Panc1 (cell line): ENCODE measurements around the gene NOS1AP. TPM values are rescaled to one million over a fixed set of nuclear protein-coding genes. Genes with fewer than 3 reads are reported as not detected.

Experiments used
- ATAC-seq: fragments of 200-7000 bp; cut with Tn5 transposase; 2 replicates; pipeline ENCODE4 v1.9.1; 2020; ENCODE audit warnings: mild to moderate bottlenecking, moderate library complexity
- Bru-seq: library from RNA; stranded (reverse); fragments of 400-500 nt; gene quantifications from one replicate; lab custom pipeline; 2021; lab: Mats Ljungman, UMichigan
- BruChase-seq, 2 experiments: library from RNA; stranded (reverse); fragments of 400-500 nt; gene quantifications; one replicate each; lab custom pipeline; 2021; lab: Mats Ljungman, UMichigan
- BruUV-seq: library from RNA; stranded (reverse); fragments of 400-500 nt; replicated peaks from 2 replicates; lab custom pipeline; 2021; lab: Mats Ljungman, UMichigan
- CTCF ChIA-PET: fragments of 300-600 bp; sonication (Branson Sonifier 250); formaldehyde crosslinking; loops from one replicate; lab custom pipeline; 2022; ENCODE audit warnings: antibody characterized with exemption; lab: Charles Lee
- POLR2A ChIA-PET: fragments of 300-600 bp; sonication (Branson Sonifier 250); formaldehyde crosslinking; loops from one replicate; lab custom pipeline; 2022; ENCODE audit warnings: antibody characterized with exemption; lab: Charles Lee
- DNase-seq: peaks from one replicate; pipeline ENCODE4 v3.0.0-alpha.2; 2010; ENCODE audit warnings: low read depth, low spot score
- H3K27ac ChIP-seq: 2 replicates; pipeline ENCODE4 v1.5.1; 2011; ENCODE audit warnings: mild to moderate bottlenecking, low read length, inconsistent platforms
- H3K27me3 ChIP-seq: fragments of 200-500 bp; sonication (Bioruptor generic); 2 replicates; pipeline ENCODE4 v1.6.0; 2014; ENCODE audit warnings: low read length, inconsistent platforms; ENCODE audit not compliant: control insufficient read depth, insufficient read depth
- H3K36me3 ChIP-seq: fragments of 200-500 bp; sonication (Bioruptor generic); 2 replicates; pipeline ENCODE4 v1.5.1; 2014; ENCODE audit warnings: inconsistent platforms, mild to moderate bottlenecking, low read length, moderate library complexity; ENCODE audit not compliant: control insufficient read depth, insufficient read depth
- H3K4me1 ChIP-seq: 2 replicates; pipeline ENCODE4 v1.5.1; 2011; ENCODE audit warnings: inconsistent platforms, mild to moderate bottlenecking, low read length, moderate library complexity; ENCODE audit not compliant: control insufficient read depth, insufficient read depth
- H3K4me3 ChIP-seq, 2 experiments: 2 replicates each; pipeline ENCODE4 v1.5.1; 2011 to 2012; ENCODE audit warnings: low read depth in 2 of 2, low read length in 2 of 2, mild to moderate bottlenecking in 2 of 2, inconsistent platforms in 1 of 2, moderate library complexity in 1 of 2
- H3K9me3 ChIP-seq: fragments of 200-500 bp; sonication (Bioruptor generic); 2 replicates; pipeline ENCODE4 v1.5.1; 2014; ENCODE audit warnings: low read depth, mild to moderate bottlenecking, inconsistent platforms, low read length, moderate library complexity; ENCODE audit not compliant: control insufficient read depth, insufficient read depth
- POLR2AphosphoS5 ChIP-seq: IDR thresholded peaks from 2 replicates; pipeline ENCODE4 v1.6.1; 2012; ENCODE audit warnings: mild to moderate bottlenecking, low read depth, low read length, moderate library complexity
- SIN3A ChIP-seq: IDR thresholded peaks from 2 replicates; pipeline ENCODE4 v1.6.1; 2012; ENCODE audit warnings: low read depth, mild to moderate bottlenecking, low read length, moderate library complexity, borderline replicate concordance; ENCODE audit not compliant: insufficient read depth
- TCF7L2 ChIP-seq: IDR thresholded peaks from 2 replicates; pipeline ENCODE4 v1.6.1; 2011; ENCODE audit warnings: mild to moderate bottlenecking, low read depth, low read length, inconsistent platforms
- in situ Hi-C: cut with HindIII; loops from 2 replicates; pipeline ENCODE4 v1.10.0; 2016; ENCODE audit warnings: low sequenced_read_pairs, low pct_unique_long_range_greater_than_20kb
- intact Hi-C: fragments of 100-400 bp; cut with micrococcal nuclease; formaldehyde crosslinking; loops from one replicate; pipeline ENCODE4 v1.10.0; 2022; ENCODE audit not compliant: unreplicated experiment
- long read RNA-seq: library from polyadenylated mRNA; unstranded; transcript quantifications from one replicate; pipeline ENCODE4 v2.0.0, GENCODE V29; 2021; ENCODE audit not compliant: unreplicated experiment
- polyA plus RNA-seq: library from polyadenylated mRNA; unstranded; fragments of >200 nt; gene quantifications from one replicate; pipeline ENCODE4 v1.2.1, GENCODE V29; 2012; ENCODE audit warnings: missing spikeins; ENCODE audit not compliant: insufficient read length
- total RNA-seq: library from RNA; stranded (reverse); gene quantifications from one replicate; pipeline ENCODE4 v1.2.1, GENCODE V29; 2021; ENCODE audit not compliant: unreplicated experiment
- TF ChIP-seq, protein P1 (sequence below), 2 experiments: IDR thresholded peaks; 2 replicates each; pipeline ENCODE4 v1.6.1; 2011 to 2012; ENCODE audit warnings: low read depth in 2 of 2, control low read depth in 1 of 2, low read length in 1 of 2, mild to moderate bottlenecking in 1 of 2, moderate library complexity in 1 of 2; ENCODE audit not compliant: insufficient read depth in 1 of 2
- TF ChIP-seq, protein P2 (sequence below): fragments of 450-650 bp; IDR thresholded peaks from 2 replicates; pipeline ENCODE4 v1.5.1; 2017; ENCODE audit warnings: mild to moderate bottlenecking

Gene NOS1AP
- total RNA-seq: 27.9 TPM
- 20.0 TPM for polyA plus RNA-seq
- Bru-seq, nascent RNA: percentile 95 among the genes with signal in this experiment
- BruChase-seq, experiment 1, labeled RNA remaining after a 2-hour chase: percentile 76 among the genes with signal in this experiment
- BruChase-seq, experiment 2, labeled RNA remaining after a 6-hour chase: percentile 74 among the genes with signal in this experiment
- long read RNA-seq, full-length matches to known transcripts: 2 of 35 reads
- long read RNA-seq, partial matches to known transcripts: 19 of 35 reads
- long read RNA-seq, other reads (novel, unspliced or antisense): 14 of 35 reads

DNA sequence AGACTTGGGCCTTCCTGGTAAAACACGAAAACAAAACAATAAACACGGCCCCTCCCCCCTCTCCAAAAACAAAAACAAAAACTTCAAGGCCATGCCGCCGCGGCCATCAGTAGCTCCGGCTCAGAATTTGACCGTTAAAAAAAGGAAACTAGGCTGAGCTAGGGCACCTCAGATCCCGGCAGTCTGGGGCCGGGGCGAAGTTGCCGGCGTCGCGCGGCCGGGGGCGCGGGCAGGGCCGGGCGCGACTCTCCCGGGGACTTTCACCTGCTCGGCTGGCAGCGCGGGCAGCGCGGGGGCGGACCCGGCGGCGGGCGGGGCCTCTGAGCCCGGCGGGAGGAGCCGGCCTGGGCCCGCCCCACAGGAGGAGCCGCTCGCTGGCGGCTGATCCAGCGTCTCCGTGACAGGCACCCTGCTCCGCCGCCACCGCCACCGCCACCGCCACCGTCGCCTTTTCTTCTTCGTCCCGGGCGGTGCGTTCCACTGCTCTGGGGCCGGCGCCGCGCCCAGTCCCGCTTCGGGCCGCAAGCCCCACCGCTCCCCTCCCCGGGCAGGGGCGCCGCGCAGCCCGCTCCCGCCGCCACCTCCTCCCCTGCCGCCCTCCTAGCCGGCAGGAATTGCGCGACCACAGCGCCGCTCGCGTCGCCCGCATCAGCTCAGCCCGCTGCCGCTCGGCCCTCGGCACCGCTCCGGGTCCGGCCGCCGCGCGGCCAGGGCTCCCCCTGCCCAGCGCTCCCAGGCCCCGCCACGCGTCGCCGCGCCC is at the start of gene NOS1AP:
TSS of gene NOS1AP (plus strand) at position 358 of the 760 bp plus-strand sequence. CDS start 487 bp downstream, outside the sequence.
- TF ChIP-seq SIN3A: peak; percentile 93; the same call in 1 of the 2 replicates
- TF ChIP-seq, protein P1, sequence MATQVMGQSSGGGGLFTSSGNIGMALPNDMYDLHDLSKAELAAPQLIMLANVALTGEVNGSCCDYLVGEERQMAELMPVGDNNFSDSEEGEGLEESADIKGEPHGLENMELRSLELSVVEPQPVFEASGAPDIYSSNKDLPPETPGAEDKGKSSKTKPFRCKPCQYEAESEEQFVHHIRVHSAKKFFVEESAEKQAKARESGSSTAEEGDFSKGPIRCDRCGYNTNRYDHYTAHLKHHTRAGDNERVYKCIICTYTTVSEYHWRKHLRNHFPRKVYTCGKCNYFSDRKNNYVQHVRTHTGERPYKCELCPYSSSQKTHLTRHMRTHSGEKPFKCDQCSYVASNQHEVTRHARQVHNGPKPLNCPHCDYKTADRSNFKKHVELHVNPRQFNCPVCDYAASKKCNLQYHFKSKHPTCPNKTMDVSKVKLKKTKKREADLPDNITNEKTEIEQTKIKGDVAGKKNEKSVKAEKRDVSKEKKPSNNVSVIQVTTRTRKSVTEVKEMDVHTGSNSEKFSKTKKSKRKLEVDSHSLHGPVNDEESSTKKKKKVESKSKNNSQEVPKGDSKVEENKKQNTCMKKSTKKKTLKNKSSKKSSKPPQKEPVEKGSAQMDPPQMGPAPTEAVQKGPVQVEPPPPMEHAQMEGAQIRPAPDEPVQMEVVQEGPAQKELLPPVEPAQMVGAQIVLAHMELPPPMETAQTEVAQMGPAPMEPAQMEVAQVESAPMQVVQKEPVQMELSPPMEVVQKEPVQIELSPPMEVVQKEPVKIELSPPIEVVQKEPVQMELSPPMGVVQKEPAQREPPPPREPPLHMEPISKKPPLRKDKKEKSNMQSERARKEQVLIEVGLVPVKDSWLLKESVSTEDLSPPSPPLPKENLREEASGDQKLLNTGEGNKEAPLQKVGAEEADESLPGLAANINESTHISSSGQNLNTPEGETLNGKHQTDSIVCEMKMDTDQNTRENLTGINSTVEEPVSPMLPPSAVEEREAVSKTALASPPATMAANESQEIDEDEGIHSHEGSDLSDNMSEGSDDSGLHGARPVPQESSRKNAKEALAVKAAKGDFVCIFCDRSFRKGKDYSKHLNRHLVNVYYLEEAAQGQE (IDR thresholded peaks at IDR 0.05; ENCODE audit: insufficient read depth in 1 of 2, low read depth in 2 of 2, low read length in 1 of 2): no peak
- 0 out of 2 replicates have a peak, but pooled peaks have one; percentile 48 for TF ChIP-seq POLR2AphosphoS5
- TF ChIP-seq TCF7L2: peak; percentile 98
- TF ChIP-seq, protein P2, sequence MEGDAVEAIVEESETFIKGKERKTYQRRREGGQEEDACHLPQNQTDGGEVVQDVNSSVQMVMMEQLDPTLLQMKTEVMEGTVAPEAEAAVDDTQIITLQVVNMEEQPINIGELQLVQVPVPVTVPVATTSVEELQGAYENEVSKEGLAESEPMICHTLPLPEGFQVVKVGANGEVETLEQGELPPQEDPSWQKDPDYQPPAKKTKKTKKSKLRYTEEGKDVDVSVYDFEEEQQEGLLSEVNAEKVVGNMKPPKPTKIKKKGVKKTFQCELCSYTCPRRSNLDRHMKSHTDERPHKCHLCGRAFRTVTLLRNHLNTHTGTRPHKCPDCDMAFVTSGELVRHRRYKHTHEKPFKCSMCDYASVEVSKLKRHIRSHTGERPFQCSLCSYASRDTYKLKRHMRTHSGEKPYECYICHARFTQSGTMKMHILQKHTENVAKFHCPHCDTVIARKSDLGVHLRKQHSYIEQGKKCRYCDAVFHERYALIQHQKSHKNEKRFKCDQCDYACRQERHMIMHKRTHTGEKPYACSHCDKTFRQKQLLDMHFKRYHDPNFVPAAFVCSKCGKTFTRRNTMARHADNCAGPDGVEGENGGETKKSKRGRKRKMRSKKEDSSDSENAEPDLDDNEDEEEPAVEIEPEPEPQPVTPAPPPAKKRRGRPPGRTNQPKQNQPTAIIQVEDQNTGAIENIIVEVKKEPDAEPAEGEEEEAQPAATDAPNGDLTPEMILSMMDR: peak; percentile 22; the same call in 1 of the 2 replicates
- peak within 1 kb of the TSS; percentile 95 for H3K27ac ChIP-seq
- ChIA-PET POLR2A (no interaction called here), CTCF (interaction anchor here (0.6 kb wide), 1 partner anchor 32 kb away, joined by 8 read pairs; no protein-coding TSS in a partner anchor)
- intact Hi-C loops (loop anchor here (1.0 to 5.0 kb wide), 2 partner anchors 63 to 207 kb away; no protein-coding TSS in a partner anchor), in situ Hi-C loops (no loop called here)
- peaks cover 45% of the 10 kb centered on the region for H3K4me1 ChIP-seq
- peak within 1 kb of the TSS; percentile 84 to 85 for H3K4me3 ChIP-seq
- no peaks in the 10 kb centered on the region for H3K27me3 ChIP-seq
- no peaks in the 10 kb centered on the region; the same call in 1 of the 2 replicates for H3K36me3 ChIP-seq
- DNase-seq (no peak), ATAC-seq (peak; percentile 94)
- H3K9me3 ChIP-seq: peaks cover 8% of the 10 kb centered on the region; the same call in 1 of the 2 replicates
- BruUV-seq: no TSS peak

DNA sequence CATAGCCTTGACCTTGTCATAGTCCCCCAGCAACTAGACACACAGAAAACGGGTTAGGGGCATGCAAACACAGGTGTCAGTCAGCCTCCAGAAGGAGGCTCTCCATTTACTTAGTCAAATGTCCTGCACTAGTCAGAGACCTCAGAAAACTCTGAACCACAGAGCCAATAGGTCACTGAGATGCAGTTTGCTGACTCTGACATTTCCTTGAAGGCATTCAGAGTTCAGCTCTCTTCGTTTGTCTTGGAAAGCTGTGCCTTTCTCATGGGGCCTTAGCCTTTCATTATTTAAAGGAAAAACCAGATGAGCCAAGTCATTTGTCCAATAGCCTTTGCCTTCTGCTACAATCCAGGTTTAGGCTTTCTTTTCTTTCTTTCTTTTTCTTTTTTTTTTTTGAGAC is 49.3 kb upstream of the NOS1AP start:
- ATAC-seq (no peak), DNase-seq (no peak)
- TF ChIP-seq, protein P2: no peak
- TF ChIP-seq, protein P1 (IDR thresholded peaks at IDR 0.05; ENCODE audit: insufficient read depth in 1 of 2, low read depth in 2 of 2, low read length in 1 of 2): no peak
- no peak for TF ChIP-seq SIN3A
- TF ChIP-seq TCF7L2: no peak
- TF ChIP-seq POLR2AphosphoS5: no peak
- Histone ChIP-seq H3K27me3 (peaks cover 7% of the 10 kb centered on the region; the same call in 1 of the 2 replicates), H3K9me3 (no peaks in the 10 kb centered on the region), H3K27ac (no peak overlapping the region), H3K36me3 (no peaks in the 10 kb centered on the region; the same call in 1 of the 2 replicates), H3K4me1 (peaks cover 3% of the 10 kb centered on the region), H3K4me3 (no peak overlapping the region)
- ChIA-PET POLR2A (no interaction called here), CTCF (interaction anchor here (0.7 kb wide), 1 partner anchor 46 kb away, joined by 5 read pairs; no protein-coding TSS in a partner anchor)
- in situ Hi-C loops: no loop called here
- BruUV-seq: no TSS peak
- intact Hi-C loops: no loop called here
